Activated CD4-positive, alpha-beta T cell treated with anti-CD3 and anti-CD28 coated beads, Interleukin-2, amount 50 U/mL, for 48 hours (primary cell): ENCODE measurements around the gene TRIM52.
"Not testable (repeated sequence)": the region's sequence is repeated elsewhere in the genome, so short reads cannot be mapped to it uniquely, and the experiment has no call there.

Experiments used
- DNase-seq, 2 experiments: peaks; one replicate each; pipeline ENCODE4 v3.0.0-alpha.2; 2020

Gene TRIM52

DNA sequence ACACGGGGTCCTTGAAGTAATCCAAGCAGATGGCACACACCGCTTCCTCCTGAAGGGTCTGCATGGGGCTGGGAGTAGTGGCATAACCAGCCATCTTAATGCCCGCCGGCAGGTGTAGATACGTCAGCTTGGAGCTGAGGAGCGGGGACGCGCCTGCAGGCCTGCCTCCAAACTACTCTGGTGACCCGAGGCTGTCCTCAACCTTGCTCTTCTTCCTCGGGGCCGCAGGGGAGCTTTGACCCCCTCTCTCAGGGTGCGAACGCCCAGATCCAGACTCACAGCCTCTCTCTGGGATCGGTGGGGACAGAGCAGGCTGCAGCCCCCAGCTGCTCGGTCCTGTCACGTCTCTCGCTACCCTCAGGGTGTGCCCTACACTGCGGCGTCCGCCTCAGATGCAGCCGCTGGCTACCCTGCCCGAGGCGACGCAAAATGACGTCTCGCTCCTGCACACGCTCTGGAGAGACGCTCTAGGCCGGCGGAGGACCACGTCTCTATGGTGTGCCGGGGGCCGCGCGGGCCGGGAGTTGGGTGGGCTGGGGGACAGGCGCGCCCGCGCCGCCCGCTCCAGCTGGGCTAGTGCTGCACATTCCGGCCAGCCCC lies at the start of gene TRIM52:
Gene TRIM52 (minus strand): TSS at position 424 of the 600 bp plus-strand sequence. CDS start 330 bp downstream, at position 94.
- peak; percentile 88 to 90 for DNase-seq

DNA sequence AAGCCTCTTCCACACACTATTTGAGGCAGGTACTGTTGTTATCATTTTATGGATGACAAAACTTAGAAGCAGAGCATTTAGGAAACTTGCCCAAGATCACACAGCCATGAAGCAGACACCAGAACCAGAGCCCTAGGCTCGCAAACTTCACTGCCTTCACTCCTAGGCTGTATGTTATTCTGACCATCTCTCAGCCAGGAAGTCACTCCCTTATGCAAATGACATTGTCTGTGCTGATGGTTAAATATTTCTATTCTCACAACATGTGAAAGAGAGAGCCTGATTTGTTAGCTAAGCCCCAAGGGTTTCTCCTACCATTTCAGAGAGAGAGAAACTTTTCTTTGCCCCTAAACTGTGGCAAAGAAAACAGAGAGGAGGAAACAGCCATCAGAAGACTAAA lies 26.4 kb upstream of the TRIM52 start:
- DNase-seq, result not testable (repeated sequence)

DNA sequence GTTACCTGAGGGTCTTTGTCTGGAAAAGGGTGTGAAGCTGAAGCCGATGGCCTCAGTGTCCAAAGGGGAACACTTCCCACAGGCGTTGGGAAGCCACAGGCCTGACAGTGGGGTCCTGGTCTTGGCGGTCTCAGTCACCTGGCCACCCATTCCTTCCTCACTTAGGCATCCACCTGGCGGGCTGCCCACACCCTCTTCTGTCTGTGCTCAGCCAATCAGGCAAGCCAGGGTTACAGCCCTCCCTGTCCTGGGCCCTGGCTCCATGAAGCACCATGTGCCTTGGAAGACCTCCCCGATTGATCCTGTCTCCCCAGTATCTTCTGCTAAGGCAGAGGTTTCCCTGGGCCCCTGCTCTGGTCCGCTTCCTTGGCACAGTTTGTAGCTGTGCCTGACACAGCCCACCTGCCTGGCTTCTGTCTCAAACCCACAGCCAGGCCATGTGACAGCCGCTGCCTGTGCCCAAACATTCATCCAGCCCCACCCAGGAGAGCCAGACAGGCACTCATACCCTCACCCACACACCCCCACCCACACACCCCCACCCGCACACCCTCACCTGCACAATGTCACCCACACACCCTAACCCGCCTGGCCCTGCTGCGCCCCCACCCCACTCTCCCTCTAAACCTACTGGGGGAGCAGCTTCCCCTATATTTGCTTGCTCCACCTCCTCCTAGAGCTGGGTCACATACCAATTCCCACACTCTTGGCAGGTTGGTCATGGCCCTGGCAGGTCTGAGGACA lies 25.2 kb upstream of the TRIM52 start:
- DNase-seq, result not testable (repeated sequence)

DNA sequence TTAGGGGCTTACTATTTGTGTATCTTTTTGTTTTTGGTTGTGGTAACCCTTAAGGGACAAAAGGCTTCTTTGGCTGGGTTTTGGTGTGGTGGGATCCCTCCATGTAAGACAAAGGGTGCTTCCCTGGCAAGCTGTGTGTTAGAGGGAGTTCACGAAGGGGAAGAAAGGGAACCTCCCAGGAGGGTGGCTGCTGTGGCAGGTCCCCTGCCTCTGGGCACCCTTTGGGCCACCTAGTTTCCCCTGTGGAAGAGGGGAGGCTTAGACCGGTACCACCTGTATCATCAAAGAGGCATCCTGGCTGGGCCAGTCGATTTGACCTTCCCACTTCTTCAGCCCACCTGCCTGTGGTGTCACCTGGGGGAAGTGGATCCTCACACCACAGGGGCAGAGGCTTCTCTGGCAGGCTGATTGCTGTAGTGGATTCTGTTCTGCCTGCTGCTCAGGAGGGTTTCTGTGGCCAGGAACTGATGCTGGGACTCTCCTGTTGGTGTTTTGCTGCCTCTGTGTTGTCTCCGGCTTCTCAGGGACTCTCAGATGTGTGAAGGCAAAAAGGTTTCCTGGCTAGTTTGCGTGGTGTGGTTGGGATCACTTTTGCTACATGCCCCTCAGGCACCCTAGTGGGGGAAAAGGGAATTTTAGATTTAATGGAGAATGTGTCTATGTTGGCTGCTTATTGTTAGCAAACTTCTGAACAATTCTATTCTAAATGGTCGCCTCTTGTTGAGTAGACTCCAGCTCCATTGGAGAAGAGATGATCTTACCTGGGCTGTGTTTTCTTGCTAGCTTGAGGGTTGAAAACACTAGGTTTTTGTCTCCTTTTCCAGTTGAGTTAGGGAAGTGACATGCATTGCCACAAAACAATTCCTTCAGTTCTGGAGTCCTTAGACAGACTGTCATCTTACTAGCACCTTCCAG lies 23.2 kb upstream of the TRIM52 start:
- DNase-seq, result not testable (repeated sequence)

DNA sequence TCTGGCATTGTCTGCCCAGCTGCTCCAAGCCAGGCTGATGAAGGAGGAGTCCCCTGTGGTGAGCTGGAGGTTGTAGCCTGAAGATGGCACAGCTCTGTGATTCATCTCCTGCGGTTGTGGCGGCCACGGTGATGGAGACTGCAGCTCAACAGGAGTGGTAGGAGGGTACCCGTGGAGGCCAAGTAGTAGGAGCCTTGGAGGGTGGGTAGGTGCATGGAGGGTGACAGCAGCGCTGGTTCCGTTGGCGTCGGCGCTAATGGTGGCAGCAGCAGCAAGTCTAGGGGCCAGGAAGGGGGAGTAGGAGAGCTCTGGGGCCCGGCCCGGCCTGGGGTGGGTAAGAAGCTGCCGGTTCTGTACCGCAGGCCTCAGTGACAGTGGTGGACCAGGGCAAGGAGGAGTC lies 22.4 kb upstream of the TRIM52 start:
- no peak for DNase-seq

DNA sequence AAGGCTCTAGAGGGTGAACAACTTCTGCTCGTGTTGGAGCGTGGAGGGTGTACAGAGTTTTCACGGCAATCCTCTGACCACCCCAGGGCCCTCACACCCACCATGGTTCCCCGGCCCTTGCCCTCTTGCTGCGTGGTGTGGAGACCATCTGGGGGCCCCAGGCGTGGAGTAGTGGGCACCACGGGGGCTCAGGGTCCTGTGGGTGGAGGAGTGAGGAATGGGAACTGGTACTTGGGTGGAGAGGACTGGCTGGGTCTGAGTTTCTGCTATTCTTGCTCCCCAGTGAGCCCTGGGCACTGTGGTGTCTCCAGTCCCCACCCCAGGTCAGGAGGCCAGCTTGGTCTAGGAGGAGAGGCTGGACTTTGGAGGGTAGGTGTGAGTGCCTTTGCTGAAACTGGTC lies 21.9 kb upstream of the TRIM52 start:
- no peak for DNase-seq

DNA sequence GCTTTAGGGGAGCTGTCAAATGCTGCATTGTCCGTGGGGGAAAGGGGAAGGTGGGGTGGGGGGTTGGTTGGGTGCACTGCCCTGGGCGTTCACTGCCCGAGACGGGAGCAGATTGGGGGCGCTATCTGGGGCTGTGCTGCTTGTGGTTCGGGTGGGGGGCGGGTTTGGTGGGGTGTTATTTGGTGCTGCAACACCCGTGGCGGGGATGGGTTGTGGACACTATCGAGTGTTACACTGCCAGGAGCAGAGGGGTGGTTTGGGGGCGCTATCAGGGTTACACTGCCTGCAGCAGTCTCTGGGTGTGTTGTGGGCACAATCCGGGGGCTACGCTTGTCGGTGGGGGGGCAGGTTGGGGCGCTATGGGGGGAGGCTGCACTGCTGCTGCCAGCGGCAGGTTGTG lies 21.5 kb upstream of the TRIM52 start:
- DNase-seq, result not testable (repeated sequence)

DNA sequence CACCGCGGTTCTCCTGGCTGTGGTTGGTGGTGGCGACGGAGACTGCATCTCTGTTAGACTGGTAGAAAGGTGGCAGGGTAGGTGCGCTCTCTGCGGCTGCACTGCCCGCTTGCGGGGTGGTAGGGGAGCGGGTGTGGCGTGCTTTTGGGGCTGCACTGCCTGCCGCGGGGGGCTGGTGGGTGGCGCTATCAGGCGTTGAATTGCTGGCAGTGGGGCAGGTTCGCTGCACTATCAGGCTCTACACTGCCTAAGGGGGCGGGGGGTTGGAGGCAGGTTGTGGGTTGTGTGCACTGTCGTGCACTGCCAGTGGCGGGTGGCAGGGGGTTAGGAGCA lies 21.0 kb upstream of the TRIM52 start:
- DNase-seq, result no peak

DNA sequence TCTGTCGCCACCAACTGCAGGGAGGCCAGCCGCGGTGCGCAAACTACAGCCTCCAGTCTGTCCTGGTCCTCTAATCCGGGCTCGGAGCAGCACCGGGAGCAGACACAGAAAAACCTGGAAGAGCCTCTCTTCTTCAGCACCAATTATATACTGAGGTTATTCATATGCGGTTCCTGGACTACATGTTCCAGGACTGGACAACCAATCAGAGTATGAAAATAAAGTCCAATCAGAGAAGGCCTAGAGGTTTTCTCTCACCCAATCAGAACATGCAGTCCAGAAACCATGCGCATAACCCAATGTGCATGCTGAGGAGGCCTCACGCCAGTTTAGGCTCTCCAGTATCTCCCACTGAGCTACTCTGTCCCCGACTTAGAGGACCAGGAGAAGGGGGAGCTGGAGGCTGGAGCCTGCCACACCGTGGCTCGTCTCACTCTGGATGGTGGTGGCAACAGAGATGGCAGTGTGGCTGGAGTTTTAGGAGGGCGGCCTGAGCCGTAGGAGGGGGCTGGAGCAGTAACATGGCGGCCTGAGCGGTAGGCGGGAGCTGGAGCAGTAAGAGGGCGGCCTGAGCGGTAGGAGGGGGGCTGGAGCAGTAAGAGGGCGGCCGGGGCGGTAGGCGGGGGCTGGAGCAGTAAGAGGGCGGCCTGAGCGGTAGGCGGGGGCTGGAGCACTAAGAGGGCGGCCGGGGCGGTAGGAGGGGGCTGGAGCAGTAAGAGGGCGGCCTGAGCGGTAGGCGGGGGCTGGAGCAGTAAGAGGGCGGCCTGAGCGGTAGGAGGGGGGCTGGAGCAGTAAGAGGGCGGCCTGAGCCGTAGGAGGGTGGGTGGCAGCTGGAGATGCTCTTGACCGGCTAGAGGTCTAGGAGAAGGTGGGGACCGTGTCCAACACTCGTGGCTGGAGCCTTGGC lies 20.4 kb upstream of the TRIM52 start:
- DNase-seq, result no peak

DNA sequence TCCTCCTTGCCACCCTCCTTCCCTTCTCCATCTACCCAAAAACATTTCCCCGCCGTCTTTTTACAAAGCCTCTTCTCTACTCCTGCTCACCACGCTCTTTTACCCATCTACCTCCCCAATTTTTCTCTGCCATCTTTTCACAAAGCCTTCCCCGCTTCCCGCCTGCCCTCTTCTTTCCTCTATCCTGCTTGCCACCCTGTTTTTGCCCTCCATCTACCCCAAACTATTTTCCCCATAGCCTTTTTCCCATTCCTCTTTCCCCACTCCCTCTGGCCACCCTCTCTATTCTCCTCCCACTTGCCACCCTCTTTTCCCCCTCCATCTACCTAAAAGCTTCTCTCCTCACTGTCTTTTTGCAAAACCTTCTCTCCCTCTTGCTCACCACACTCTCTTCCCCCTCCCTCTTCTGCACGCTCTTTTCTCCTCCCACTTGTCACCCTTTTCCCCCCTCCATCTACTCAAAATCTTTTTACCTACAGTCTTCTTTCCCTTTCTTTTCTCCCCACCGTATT lies 19.4 kb upstream of the TRIM52 start:
- DNase-seq, result no peak

DNA sequence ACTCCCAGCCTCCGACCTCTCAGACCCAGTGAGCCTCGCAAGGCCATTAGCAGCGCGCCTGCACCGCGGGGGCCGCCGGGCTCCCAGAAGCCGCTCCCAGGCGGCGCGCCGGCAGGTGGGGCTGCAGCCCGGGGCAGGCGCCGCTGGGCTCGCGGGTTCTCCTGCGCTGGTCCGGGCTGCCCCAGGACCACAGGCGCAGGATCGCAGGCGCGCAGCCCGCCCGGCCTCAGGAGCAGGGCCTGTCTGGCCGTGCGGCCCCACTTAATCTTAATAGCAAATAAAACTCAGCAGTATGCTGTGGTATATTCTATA lies 12.4 kb upstream of the TRIM52 start:
- DNase-seq, result not testable (repeated sequence)

DNA sequence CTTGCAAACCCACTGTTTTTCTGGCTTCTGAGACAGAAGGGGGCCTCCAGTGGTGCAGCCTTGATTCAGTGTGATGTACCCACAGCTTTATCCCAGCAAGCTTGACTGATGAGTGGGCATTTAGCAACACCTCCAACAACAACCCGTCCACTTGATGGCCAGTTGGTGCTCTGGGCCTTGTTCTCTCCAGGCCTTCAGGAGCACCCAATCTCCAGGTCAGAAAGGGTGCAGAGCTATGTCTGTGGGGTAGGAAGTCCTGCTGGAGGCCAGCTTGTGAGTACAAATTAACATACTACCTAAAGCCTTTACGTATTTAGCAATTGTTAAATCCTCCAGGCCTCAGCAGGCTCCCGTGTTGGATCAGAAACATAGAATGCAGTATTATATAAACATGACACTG lies 10.1 kb upstream of the TRIM52 start:
- DNase-seq, result no peak

DNA sequence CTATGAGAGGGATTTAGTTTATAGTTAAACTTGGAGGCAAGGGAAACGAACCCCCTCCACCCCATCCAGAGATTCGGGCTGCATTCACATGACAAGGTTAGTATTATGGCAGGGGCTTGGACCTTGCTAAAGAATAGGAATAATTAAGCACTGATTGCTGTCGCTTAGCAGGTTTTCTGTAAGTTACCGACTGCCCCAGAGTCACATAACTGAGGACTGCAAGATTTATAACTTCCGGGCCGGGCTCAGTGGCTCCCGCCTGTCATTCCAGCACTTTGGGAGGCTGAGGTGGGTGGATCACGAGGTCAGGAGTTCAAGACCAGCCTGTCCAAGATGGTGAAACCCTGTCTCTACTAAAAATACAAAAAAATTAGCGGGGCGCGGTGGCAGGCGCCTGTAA lies 7.0 kb upstream of the TRIM52 start:
- not testable (repeated sequence) for DNase-seq

DNA sequence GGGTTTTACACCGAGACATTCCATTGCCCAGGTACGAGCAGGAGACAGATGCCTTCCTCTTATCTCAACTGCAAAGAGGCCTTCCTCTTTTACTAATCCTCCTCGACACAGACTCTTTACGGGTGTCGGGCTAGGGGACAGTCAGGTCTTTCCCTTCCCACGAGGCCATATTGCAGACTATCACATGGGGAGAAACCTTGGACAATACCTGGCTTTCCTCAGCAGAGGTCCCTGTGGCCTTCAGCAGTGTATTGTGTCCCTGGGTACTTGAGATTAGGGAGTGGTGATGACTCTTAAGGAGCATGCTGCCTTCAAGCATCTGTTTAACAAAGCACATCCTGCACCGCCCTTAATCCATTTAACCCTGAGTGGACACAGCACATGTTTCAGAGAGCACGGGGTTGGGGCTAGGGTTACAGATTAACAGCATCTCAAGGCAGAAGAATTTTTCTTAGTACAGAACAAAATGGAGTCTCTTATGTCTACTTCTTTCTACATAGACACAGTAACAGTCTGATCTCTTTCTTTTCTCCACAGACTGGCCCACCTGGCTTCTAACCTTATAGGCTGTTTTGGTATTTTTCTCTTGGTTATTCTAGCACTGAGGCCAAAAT lies 6.5 kb upstream of the TRIM52 start:
- not testable (repeated sequence) for DNase-seq

DNA sequence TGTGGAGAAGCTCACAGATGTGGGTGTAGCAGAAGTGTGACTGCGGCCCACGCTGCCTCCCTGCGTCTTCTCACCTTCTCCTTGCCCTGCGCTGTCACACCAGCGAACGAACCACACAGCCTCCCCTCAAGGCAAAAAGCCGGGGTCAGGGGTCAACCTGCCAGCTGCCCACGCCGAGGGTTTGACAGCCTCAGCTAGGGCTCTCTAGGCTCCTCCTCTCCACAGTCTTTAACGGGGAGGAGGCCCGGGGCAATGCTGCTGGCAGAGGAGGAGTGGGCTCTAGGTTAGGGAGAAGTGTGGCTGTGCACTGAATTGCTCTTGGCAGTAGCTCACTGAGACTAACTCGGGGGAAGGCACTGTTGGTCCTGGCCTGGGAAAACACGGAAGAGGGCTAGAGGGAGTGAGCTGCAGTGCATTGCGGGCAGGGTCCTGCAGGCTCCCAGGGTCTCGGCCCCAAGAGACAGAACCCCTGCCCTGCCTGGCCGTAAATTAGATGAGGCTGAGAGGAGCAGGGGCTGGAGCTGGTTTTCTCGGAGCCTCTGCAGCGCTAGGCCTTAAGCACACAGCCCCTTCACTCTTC lies 4.2 kb upstream of the TRIM52 start:
- no peak for DNase-seq

DNA sequence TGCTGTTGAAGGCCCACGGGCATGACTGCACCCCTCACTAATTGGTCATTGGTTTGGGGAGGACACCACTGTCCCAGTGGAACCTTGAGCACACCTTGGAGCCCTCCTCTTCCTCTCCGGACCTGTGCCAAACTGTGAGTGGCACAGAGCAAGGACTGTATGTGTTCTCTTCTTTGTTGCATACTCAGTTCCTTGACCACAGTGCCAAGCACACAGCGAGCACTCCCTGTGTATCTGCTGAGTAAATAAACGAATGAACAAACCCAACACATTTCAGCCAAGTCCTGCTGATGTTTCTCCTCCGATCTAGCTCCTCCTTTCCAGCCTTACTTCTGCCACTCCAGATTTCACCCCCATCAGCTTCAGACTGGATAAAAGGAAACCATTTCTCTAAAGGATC lies 2.7 kb upstream of the TRIM52 start:
- no peak for DNase-seq

DNA sequence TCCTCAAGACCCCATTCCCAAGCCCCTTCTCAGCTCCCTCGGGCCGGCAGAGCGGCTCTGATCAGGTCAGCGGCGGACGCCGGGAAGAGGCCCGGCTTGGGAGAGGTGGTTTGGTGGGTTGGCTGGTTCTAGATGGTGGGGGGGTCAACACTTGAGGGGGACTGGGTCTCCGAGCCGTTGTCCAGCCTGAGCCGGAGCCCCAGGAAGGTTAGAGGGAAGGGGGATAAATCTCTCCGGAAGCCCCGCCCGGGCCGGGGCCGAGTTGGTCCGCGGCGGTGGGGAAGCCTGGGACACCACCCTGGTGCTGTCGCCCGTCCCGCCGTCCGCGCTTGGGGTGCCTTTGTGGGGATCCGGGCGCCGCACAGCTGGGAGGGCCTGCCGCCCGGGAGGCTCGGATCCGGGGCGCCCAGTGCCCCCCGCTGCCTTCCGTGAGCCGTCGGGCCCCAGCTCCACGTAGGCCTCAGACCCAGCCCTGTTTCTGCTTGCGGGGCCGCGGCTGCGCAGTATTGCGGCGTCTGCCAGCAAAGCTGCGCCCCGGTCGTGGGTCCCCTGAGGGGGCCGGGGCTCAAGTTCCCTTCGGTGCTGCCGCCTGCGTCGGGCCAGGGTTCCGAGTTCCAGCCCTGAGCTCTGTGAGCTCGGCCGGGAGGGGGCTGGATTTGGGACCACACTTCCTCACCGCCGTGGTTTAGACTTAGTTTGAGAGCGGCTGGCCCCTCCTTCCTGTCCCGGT lies 542 bp upstream of the TRIM52 start:
- peak; percentile 72 to 80 for DNase-seq

DNA sequence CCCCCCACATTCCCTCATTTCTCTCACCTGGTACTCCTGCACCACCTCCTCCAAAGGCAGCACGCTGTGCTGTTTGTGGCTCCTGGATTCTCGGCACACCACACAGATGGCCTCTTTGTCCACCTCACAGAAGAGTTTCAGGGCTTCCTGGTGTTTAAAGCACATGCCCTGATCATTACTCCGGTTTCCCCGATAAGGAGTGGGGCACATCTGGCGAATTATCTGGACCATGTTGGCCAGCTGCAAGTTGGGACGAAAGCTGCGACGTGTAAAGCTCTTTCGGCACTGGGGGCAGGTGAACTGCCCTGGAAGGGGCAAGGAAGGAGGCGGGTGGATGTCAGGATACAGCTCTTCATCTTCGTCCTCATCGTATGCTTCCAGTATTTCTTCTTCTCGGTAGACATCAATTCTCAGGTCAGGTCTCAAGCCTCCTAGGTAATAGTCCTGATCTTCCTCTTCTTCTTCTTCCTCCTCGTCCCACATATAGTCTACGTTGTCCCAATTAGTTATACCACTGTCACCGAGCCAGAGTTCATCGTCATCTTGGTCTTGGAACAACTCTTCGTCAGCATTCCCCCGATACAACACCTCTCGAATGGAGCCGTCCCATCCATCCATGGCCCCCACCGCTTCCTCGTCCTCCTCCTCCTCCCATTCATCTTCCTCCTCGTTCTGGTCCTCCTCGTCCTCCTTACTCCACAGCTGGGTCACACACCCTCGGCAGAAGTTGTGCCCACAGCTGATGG lies 796 bp downstream of the TRIM52 start:
- no peak for DNase-seq

DNA sequence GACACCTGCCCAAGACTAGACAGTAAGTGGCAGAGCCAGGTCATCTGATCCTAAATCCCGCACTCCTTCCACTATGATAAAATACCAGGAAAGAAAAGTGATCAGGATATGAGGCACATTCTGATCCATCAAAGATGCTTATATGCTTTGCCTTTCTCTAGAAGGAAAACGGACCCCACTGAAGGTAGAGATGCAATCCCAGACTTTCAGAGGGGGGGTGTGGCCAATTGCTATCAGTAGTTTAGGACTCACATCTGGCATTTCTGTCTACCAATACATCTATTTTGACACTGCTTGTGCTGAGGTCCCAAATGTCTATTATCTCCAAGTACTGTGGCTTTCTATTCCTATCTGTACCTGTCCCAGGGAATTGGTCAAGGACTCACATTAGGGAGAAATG lies 1.7 kb downstream of the TRIM52 start:
- DNase-seq, result no peak

DNA sequence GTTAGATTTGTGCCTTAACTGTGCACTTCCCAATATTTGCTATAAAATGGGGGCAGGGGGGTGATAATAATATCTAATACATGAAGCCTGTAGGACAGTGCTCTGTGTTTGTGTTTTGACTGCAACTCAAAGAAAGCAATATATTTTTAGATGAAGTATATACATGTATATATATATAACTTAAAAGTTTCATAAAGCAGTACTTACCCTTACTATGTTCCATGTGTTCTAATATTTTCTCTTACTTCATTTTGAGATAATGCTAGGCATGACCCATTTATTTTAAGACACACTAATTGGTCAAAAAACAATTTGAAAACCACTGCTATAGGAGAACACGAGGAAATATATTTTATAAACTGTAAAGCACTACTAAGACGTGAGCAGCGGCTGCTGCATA lies 2.4 kb downstream of the TRIM52 start:
- DNase-seq, result no peak
